Brain pericyte (primary cell): ENCODE measurements around the gene ZCWPW1.
"Not testable (repeated sequence)": the region's sequence is repeated elsewhere in the genome, so short reads cannot be mapped to it uniquely, and the experiment has no call there.

ENCODE experiments used
- DNase-seq: peaks from one replicate; pipeline ENCODE4 v3.0.0-alpha.2; 2012; ENCODE audit warnings: low read depth, low spot score

ZCWPW1 gene

GRCh38 chr7:100400656-100401055, 27.8 kb downstream of the ZCWPW1 start:
- no peak for DNase-seq

DNA sequence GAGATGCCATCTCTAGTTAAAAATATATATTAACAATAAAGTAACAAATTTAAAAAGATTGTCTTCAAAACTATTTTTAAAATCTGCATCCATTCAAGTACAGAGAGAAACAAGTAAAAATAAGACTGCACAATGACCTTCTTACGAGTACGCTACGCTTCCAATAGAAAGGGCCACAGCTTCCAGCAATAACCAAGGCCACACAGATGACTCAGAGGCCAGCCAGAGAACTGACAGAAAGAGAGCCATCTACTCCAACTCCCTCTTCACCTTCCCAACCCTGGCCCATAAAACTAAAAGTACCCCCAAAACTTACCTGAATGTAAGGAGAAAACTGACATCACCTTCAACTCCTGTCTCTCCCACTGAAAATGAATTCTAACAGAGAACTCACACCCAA, 28.5 kb downstream of the ZCWPW1 start:
- DNase-seq: no peak

- no peak for DNase-seq
These were observed 30.3 kb downstream of the ZCWPW1 start for GRCh38 chr7:100398239-100398638.

DNA sequence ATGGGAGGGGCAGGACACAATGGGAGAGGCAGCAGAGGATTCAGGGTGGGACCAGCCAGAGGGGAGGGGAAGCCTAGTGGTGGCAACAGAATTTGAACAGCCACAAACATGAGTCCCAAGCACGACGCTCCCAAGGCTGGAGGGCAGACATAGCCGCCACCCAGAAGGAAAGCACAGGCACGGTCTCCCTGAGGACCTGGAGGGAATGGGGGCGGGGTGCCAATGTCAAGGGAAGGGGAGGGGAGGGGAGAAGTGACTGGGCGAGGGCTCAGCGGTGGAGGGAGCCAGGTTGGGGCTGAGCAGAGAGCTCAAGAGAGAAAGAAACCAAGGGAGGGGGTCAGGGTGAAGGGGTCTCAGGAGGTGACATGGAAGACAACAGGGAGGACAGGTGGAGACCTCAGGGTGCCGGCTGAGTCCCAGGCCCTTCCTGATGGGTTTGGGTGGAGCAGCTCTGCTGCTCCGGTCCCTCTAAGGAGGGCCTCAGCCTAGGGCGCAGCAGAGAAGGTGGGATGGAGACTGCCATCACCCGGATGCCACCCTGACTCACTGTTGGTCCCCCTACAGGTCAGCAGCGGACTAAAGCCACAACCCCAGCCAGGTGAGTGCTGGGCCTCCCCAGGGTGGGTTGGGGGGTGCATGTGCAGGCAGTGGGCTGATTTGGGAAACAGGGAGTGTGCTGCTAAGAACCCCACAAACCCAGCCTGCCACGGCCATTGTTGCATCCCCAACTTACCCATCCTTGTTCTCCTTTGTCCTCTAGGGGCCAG, 31.0 kb downstream of the ZCWPW1 start:
- DNase-seq: no peak

DNA sequence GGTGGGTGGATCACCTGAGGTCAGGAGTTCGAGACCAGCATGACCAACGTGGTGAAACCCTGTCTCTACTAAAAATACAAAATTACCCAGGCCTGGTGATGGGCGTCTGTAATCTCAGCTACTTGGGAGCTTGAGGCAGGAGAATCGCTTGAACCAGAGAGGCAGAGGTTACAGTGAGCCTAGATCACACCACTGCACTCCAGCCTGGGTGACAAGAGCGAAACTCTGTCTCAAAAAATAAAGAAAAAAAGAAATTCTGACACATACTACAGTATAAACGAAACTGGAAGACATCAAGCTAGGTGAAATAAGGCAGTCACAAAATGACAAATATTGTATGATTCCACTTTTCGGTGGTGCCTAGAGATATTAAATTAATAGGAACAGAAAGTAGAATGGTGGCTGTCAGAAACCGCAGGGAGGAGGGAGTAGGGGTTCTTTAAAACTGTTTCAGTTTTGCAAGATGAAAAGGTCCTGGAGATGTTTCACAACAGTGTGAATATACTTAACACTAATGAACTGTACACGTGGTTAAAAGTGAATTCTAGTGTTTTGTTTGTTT, 32.0 kb downstream of the ZCWPW1 start:
- DNase-seq: no peak

GRCh38 chr7:100394077-100394476, 34.4 kb downstream of the ZCWPW1 start:
- no peak for DNase-seq

- no peak for DNase-seq
These were observed 35.1 kb downstream of the ZCWPW1 start for GRCh38 chr7:100393233-100393905.

- DNase-seq: no peak
These were observed 38.1 kb downstream of the ZCWPW1 start for GRCh38 chr7:100390286-100391009.

- no peak for DNase-seq
These were observed 38.9 kb downstream of the ZCWPW1 start for GRCh38 chr7:100389437-100390088.

DNA sequence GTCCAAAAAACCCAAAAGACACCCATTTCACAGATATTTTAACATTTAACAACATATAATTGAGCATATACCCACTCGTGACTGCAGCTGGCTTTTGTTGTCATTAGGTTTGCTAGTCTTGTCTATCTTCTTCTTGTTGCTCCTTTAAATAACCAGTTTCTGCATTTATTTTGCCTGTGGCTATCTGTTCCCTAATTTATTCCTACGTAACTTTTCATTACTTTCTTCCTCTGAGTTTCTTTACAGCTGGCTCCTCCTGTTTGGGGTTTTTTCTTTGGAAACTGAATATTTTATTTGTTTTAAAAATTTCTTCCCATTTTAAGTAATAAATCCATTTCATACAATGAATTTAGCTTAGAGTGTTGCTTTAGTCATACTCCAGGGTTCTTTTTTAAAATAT, 40.8 kb downstream of the ZCWPW1 start:
- DNase-seq: no peak

DNA sequence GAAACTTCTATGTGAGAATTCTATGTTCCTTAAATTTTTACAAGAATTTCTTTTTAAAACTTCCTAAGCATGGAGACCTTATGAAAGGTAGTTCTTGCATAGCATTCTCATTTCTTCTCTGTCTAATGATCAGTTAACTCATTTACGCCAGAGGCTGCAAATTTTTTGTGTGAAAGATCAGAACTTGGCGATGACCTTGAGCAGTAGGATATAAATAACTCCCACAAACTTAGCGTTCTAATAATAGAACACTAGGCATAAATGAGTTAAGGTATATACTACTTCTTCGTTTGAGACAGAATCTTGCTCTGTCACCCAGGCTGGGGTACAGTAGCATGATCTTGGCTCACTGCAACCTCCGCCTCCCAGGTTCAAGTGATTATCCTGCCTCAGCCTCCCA, 41.6 kb downstream of the ZCWPW1 start:
- no peak for DNase-seq

DNA sequence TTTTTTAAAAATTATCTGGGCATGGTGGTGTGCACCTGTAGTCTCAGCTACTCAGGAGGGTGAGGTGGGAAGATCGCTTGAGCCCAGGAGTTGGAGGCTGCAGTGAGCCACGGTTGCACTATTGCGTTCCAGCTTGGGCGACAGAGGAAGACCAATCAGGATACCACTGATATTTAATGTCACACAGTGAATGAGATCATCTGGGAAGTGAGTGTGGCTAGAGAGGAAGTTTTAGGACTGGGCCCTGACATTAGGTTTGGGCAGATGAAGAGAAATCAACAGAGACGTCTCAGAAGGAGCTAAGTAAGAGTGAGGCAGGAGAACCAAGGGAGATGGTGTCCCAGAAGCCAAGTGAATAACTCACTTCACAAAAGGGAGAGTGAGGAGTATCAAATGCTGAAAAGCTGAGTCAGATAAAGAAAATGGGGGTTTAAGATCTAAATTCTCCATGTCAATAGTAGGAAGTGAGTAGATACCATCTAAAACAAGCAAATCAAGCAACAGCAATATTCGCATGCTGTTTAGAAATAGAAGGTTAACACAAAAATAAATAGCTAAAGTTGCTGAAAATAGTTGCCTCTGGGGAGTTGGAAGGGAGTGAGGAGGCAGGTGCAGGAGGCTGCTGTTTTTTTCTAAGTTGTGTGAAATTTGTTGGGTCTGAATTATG, 43.7 kb downstream of the ZCWPW1 start:
- DNase-seq: no peak

GRCh38 chr7:100382234-100382853, 46.2 kb downstream of the ZCWPW1 start:
- not testable (repeated sequence) for DNase-seq

DNA sequence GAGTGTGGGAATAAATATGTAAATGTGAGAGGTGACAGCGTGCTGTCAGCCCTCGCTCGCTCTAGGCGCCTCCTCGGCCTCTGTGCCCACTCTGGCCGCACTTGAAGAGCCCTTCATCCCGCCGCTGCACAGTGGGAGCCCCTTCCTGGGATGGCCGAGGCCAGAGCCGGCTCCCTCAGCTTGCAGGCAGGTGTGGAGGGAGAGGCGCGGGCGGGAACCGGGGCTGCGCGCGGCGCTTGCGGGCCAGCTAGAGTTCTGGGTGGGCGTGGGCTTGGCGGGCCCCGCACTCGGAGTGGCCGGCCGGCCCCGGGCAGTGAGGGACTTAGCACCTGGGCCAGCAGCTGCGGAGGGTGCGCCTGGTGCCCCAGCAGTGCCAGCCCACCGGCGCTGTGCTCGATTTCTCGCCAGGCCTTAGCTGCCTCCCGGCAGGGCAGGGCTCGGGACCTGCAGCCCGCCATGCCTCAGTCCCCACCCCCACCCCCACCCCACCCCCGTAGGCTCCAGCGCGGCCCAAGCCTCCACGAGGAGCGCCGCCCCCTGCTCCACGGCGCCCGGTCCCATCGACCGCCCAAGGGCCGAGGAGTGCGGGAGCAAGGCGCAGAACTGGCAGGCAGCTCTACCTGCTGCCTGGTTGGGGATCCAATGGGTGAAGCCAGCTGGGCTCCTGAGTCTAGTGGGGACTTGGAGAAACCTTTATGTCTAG, 46.8 kb downstream of the ZCWPW1 start:
- not testable (repeated sequence) for DNase-seq

- DNase-seq: no peak
These were observed 48.3 kb downstream of the ZCWPW1 start for GRCh38 chr7:100380196-100380595.

- no peak for DNase-seq
These were observed 50.3 kb downstream of the ZCWPW1 start for GRCh38 chr7:100378114-100378755.

DNA sequence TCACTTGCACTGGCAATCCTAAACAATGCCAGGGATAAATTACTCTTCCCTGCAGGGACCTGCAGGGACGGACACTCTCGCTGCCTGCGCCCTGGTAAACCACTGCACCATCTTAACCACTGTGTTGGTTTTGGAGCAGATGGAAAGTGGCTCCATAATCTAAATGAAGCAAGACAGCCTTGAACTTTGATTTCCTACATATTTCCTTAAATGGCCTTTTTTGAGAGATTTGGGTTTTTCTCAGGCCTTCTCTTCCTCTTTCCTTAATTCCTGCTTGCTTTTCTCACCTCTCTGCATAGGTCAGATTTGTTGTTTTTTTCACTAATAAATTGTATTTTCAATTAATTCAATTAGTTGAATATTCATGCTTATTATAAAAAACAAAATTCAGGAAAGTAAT, 52.4 kb downstream of the ZCWPW1 start:
- no peak for DNase-seq

DNA sequence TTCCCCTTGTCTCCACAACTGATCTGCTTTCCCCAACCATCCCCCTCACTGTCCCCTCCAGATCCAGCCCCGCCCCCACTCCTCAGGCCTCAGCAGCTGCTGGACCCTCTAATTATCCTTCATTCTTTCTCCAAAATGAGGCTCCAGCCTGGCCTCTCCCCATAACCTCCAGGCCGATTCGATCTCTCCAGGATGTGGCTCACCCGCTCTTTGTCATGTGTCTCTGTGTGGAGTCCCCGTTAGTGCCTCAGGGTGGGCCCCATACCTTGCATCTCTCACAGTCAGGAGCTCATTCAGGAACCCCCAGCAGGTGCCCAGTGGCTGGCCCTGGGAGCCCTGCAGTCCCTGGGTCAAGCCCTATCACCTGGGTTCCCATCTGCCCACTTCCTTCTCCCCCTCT, 53.9 kb downstream of the ZCWPW1 start:
- DNase-seq: no peak

DNA sequence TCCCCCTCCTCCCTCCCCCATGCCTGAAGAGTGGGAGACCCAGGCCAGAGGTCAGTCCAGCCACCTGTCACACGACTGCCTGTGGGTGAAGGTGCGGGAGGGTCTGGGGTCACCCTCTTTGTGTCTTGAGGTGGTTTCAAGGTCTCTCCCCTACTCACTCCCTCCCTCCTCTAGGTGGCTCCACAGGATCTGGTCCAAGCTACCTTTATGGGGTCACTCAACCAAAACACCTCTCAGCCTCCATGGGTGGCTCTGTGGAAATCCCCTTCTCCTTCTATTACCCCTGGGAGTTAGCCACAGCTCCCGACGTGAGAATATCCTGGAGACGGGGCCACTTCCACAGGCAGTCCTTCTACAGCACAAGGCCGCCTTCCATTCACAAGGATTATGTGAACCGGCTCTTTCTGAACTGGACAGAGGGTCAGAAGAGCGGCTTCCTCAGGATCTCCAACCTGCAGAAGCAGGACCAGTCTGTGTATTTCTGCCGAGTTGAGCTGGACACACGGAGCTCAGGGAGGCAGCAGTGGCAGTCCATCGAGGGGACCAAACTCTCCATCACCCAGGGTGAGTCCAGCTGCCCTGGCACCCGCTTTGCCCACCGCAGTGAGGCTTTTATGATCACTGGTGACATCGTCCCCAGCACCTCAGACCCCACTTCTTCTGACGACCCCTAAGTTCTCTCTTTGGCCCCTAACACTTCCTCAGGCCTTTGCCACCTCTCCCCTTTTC, 54.5 kb downstream of the ZCWPW1 start:
- not testable (repeated sequence) for DNase-seq
